SIG-M5 (cell line): Measurements from ENCODE around the gene CACNA2D1.

Source experiments
- DNase-seq: peaks from one replicate; lab custom pipeline; 2025; lab: John Stamatoyannopoulos, UW

The CACNA2D1 gene

DNA sequence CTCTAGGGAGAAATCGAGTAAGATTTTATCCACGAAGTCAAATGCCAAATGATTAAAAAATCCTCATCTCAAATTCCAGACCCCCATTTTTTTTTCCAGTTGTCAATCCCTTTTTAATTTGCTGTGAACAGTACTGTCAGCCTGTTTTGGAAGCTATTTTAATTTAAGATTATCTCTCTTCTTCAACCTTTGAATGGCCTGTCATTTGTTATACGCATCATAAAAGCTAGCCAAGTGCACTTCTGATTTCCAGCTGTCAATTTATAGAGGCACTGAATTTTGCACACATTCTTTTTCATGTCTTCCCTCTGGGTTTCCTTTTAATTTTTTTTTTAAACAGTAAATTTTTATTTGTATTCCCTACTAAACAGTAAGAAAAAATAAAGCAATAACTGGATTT lies 337.4 kb downstream of the CACNA2D1 start:
- DNase-seq: no peak

- DNase-seq: peak; percentile 2
Observed at GRCh38 chr7:82105463-82105862, 338.1 kb downstream of the CACNA2D1 start.

DNA sequence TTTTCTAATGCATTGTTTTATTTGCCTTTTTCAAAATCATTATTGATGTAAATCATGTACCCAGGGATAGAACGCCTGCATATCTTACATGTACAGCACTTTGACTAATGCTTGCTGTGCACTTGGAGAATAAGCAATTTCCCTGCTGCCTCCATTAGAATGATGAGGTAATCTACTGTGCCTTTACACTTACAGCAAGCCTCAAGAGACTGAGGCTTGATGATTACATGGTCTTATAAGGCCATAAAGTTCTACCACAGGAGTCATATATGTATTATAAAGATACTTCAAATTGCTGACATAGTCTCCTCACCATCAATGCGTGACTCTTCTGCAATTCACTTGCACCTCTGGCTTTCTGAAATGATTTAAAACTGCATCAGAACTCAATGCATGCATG lies 345.2 kb downstream of the CACNA2D1 start:
- DNase-seq: no peak

GRCh38 chr7:82091126-82091684 lies 352.4 kb downstream of the CACNA2D1 start:
- no peak for DNase-seq

DNA sequence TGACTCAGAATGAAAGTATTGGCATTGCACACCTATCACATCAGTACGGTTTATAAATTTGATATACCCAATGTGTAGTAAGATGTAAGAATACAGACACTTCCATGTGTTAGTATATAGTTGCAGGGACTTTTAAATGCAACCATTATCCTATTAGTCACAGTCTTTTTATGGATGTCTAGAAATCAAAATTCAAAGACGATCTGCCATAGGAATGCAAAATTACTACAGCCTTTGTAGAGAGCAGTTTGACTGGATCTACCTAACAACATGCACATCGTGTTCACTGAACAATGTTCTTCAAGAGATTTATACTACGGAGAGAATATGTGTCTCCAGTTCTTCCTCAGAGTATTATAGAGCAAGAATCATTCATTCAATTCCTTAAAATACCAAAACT lies 356.5 kb downstream of the CACNA2D1 start:
- no peak for DNase-seq

DNA sequence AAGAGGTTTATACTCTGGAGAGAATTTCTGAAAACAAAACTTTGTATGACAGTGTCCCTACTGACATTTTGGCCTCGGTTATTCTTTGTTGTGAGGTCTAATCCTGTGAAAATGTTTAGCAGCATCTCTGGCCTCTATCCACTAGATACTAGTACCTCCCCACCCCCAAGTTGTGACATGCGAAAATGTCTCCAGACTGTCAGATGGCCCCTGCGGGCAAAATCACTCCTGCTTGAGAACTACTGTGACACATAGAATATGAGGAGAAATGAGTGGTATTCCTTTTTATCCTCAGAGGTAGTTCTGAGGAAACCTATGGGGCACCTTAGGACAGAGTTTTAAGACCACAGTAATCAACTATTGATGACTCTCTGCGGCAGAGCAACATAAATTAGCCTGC lies 358.5 kb downstream of the CACNA2D1 start:
- no peak for DNase-seq

GRCh38 chr7:82081644-82082224 lies 361.8 kb downstream of the CACNA2D1 start:
- DNase-seq: no peak

DNA sequence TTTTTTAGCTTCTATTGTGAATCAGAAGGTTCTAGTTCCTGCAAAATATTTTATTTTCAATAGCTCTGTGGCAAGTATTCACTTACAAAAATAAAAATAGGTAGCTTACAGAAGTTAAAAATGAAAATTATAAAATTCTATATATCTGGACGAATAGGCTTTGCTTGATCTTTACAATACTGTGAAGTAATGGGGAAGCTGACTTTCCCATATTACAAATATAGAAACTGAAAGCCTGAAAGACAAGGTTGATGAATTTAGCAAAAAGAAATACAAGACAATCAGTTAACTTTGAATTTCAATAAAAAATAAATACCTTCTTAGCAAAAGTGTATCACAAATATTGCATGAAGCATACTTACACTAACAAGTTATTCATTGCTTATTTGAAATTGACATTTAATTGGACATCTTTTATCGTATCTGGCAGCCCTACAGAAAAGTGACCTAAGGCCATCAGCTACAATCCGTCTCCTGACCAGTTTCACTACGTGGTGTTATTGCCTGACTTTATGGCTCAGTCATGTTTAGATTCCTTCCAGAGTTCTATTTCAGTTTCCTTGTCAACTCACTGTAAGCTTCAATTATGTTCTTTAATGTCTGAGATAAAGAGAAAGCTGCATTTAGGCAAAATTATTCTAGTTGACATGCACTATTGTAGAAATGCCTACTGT lies 363.2 kb downstream of the CACNA2D1 start:
- no peak for DNase-seq

DNA sequence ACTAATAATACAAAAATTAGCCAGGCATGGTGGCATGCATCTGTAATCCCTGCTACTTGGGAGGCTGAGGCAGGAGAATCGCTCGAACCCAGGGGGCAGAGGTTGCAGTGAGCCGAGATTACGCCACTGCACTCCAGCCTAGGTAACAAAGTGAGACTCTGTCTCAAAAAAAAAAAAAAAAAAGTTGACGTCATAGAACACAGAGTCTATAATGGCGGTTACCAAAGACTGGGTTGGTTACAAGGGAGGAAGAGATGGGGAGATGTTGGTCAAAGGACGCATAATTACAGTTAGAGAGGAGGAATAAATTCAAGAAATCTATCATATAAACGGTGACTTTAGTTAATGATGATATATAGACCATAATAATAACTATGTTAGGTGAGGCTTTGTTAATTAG lies 364.1 kb downstream of the CACNA2D1 start:
- DNase-seq: no peak

- DNase-seq: no peak
Observed at GRCh38 chr7:82078807-82079206, 364.8 kb downstream of the CACNA2D1 start.

DNA sequence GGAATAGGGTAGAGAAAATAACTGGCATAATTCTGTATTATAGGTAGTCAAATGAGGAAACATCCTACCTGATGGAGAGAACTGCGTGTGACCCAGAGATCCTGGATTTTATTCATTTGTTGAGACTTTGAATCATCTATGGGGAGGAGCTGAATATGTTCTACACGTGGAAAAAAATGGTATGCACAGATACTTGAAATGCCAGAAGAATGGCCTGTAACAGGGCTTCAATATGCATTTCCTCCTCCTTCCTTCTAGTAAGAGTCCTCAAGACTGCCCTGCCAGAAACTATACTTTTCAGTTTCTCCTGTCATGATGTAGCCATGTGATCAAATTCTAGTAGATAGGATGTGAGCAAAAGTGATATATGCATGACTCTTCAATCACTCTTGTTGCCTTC lies 372.1 kb downstream of the CACNA2D1 start:
- DNase-seq: no peak

GRCh38 chr7:82067628-82068264 lies 375.8 kb downstream of the CACNA2D1 start:
- no peak for DNase-seq

GRCh38 chr7:82057476-82057875 lies 386.1 kb downstream of the CACNA2D1 start:
- no peak for DNase-seq

DNA sequence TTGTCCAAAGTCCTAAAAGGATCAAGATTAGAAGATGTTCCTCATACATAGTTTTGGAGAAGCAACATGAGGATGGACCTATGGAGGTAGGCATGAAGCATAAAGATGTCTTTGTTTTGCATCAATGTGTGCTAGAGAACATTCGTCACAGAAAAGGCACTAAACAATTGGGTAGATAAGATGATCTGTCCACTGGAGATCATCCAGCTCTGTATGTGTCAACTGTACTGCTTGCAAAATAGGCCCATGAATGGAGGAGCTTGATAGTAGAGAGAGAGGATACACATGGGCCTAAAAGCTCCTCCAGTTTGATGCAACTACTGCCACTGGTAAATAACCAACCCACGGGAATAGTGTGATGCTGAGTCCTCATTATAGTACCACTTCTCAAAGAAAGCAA lies 387.3 kb downstream of the CACNA2D1 start:
- DNase-seq: no peak

GRCh38 chr7:82054544-82054943 lies 389.0 kb downstream of the CACNA2D1 start:
- no peak for DNase-seq

DNA sequence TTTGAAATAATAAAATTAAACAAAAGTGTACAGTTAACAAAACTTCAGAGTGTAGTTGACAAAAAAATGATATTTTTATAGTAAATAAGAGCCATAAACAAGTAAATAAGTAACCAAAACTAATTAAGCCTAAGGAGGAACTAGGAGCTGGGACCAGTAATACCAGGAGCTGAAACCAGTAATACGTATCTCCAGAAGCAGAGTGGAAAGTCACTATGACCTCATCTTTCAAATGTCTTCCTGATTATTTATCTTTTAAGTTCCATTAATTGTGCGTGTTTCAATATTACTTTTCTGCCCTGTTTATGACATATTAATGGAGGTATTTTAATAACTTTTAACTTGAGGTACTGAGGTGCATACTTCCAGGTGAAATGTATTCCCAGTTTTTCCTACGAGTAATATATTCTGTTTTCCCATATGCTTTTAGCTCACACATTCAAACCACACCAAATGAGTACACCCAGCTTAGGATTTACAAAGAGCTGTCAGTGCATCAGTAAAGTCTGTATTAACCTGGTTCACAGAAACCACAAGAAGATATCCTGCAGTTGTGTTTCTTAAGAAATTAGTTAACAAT lies 390.0 kb downstream of the CACNA2D1 start:
- DNase-seq: no peak

GRCh38 chr7:82051601-82052000 lies 392.0 kb downstream of the CACNA2D1 start:
- no peak for DNase-seq

- no peak for DNase-seq
Observed at GRCh38 chr7:82050792-82051191, 392.8 kb downstream of the CACNA2D1 start.

DNA sequence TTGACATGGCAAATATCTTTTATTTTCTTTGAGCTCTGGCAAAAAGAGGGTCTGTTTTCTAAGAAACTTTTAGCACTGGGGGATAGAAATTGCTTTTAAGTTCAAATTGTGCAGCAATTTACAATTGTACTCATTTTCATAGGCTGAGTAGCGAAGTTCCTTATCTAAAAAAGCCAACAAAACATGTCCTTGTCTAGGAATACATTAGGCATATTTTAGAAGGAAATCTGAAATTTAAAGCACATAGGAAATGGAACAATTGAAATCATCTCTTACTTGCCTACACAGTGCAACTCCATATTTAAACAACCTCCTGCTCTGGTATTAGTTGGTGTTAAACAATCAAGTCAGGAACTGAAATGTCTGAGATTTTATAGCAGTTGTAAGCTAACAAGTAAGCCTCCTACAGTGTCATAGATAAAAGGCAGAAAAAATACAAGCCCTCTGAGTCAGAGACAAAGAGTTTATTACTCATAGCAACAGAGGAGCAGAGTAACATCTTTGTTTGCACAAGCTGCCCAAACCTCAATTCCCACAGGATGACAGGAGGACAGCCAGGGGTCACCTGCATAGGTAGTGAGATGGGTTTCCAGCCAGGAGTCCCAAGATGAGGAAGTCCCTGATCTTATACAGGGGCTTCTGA lies 393.6 kb downstream of the CACNA2D1 start:
- DNase-seq: no peak

DNA sequence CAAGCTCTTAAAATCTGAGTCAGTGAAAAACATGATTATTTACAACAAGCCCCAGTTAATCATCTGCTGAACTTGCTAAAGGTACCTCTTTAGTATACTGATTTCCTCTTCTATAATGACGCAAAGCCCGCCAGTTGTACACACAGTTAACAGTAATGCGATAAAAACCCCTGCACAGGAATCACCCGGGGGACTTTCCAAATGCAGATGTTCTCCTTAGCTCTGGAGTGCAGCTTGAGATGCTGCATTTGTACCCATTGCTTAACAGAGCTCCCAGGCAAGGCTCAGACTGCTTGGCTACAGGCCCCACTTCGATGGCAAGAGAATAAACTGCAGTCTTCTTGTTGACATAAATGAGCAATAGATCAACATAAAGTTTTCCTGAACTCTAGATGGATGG lies 394.1 kb downstream of the CACNA2D1 start:
- DNase-seq: no peak

DNA sequence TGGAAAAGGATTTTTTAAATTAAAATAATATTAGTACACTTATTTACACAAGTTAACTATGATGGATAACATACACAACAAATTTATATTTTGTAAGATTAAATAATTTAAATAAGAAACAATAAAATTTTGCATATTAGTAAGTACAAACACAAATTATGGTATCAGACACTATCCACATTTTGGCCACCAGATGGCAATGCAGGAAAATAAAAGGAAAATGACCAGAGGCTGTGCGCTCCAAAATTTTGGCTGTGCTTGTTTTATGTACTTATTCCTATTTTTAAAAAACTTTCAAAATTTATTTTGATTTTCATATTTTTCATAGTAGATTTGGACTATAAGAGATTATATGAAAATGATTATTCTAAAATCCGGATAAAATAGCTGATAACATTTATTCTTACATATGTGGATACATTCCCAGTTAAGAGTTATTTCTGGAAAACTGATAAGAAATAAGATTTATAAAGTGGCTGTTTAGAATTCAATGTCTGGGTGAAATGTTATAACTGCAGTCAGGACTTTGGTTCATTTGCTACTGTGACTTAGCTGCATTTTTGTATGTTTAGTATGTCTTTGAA lies 399.0 kb downstream of the CACNA2D1 start:
- no peak for DNase-seq

DNA sequence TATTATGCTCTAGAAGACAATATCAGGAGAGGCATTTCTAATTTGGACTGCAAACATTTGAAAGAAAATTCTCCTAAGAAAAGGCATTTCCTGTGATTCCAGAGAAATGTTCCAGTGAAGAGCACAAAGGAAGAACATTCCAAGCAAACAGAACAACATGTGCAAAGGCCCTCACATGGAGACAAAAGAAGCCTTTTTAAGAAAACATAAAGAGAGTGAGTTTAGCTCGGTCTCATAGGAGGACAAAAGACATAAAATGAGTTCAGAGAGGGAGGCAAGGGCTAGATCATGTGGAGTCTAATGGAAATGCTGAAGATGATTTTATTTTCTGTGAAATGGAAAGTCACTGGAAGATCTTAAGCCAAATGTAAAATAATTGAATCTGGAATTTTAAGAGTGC lies 404.0 kb downstream of the CACNA2D1 start:
- DNase-seq: no peak
